ENCODE data around the gene NEK7.
"Not testable (repeated sequence)": the region's sequence is repeated elsewhere in the genome, so short reads cannot be mapped to it uniquely, and the experiment has no call there.

Gene NEK7

DNA sequence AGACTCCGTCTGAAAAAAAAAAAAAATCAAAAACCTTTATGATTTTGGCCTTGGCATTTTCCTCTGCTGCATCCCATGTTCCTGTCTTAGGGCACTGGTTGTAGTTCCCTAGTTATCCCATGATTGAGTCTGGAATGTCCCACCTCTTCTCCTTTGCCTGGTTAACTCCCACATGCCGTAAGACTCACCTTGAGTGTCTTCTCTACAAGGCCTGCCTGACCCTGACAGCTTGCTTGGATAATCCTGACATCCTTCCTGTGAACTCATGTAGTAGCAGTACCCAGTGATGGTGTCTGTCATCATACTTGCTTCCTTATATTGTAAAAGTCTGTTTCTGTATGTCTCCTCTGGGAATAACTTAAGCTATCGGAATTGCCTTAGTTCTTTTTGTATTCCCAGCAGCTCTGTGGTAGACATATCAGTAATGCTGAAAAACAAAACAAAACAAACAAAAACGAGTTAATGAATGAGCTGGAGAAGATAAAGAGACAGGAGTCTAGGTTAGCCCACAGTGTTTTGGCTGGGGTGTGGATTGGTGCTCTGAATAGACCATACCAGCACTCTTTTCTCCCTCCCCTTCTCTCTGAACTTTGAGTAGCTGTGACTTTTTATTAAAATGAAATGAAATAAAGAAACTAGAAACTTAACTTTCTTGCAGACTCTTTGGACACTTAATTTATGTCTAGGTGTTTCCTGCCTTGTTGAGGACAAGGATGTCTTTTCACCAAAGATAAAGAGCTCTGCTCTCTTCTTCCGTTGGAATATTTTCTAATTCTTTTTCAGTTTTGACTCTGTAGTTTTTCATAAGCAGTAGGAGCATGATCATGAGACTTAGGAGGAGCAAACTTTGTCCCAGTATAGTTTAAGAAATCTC, 15.1 kb downstream of the NEK7 start:
- DNase-seq (ENCODE audit: low read depth) = no peak

GRCh38 chr1:198173832-198174231, 17.0 kb downstream of the NEK7 start:
- no peak for DNase-seq (ENCODE audit: low read depth)

DNA sequence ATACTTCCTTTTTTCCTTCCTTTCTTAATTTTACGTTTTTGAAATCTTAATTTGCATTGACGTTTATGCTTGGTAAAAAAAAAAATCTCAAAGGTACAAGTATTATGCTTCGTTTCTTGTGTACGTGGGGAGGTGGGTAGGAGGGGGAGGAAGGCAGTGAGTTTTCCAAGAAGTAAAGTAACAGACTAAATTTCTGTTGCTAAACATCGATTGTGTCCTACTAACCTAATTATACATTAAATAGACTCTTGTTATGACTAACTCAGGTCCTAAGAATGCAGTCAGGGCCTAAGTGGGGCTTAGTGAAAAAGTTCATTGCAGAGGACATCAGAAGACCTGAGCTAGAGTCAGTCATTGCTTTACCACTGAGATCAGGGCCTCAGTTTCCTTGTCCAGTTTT, 17.5 kb downstream of the NEK7 start:
- DNase-seq (ENCODE audit: low read depth) = no peak

- DNase-seq (ENCODE audit: low read depth) = no peak
Observed at GRCh38 chr1:198175423-198176170, 18.8 kb downstream of the NEK7 start.

DNA sequence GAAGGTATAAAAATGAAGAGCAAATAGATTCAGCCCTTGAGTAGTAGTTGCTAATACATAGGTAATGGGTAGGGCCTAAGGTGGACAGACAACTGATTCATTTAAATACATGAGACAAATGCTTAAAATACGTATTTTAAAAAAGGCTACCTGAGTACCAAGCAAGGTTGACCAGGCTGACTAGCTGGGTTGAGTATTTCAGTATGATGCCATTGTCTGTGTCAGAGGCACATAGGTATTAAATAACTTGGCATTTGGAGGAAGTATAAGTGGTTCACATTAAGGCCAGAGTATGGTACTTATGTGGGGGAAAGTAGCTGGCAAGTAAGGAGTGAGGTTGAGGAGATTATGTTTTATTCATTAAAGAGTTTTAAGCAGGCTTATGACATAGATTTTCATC, 19.4 kb downstream of the NEK7 start:
- no peak for DNase-seq (ENCODE audit: low read depth)

DNA sequence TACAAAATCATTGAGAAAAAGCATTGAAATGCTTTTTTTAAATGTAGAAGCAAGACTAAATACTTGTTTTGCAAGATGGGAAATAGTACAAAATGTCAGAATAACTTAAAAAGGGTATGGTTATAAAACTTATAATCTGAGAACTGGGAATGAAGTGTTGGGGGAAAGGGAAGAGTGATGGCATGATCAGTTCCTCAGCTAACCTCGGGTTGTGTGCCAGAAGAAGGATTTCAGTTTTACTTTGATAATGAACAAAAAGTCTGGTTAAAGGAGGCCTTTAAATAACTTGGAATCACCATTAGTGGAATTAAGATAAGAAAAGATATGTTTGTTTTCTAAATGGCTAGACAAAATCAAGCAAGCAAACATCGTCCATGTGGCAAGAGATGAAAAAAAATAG, 20.7 kb downstream of the NEK7 start:
- DNase-seq (ENCODE audit: low read depth) = no peak

DNA sequence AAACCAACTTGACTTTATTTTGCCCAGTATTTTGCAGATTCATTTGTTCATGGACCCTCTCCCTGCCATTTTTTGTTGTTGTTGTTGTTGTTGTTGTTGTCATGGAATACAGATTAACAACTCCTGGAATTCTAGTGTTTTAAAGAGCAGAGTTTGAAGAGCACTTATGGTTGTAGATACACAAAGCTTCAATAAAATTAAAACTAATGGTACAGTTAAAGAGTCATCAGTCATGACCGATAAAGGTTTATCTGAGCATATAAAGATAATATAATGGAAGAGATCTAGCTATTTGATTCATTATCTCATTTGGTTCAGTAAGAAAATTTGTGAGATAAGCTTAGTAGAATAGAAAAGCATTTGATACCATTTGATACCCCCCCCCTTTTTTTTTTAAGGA, 21.8 kb downstream of the NEK7 start:
- DNase-seq (ENCODE audit: low read depth) = no peak

GRCh38 chr1:198179556-198179981, 22.8 kb downstream of the NEK7 start:
- DNase-seq (ENCODE audit: low read depth) = no peak

DNA sequence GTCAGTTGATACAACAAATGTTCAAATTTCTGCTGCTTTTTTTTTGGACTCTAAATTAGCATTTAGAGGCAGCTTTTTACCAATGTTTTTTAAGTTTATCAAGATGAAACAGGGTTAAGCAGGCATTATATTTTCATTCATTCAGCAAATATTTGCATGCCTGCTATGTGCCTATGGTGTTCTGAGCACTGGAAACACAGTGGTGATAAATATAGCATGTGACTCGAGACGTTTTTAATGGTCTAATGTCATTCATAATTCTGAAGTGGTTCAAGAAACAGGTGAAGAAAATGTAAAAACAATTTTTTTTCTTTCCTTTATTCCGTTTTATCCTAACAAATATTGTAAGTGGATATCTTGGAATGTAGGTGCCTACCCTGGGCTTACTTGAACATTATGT, 26.8 kb downstream of the NEK7 start:
- DNase-seq (ENCODE audit: low read depth) = no peak

- no peak for DNase-seq (ENCODE audit: low read depth)
Observed at GRCh38 chr1:198184516-198184915, 27.7 kb downstream of the NEK7 start.

- DNase-seq (ENCODE audit: low read depth) = no peak
Observed at GRCh38 chr1:198185146-198185545, 28.3 kb downstream of the NEK7 start.

- no peak for DNase-seq (ENCODE audit: low read depth)
Observed at GRCh38 chr1:198185759-198186158, 29.0 kb downstream of the NEK7 start.

DNA sequence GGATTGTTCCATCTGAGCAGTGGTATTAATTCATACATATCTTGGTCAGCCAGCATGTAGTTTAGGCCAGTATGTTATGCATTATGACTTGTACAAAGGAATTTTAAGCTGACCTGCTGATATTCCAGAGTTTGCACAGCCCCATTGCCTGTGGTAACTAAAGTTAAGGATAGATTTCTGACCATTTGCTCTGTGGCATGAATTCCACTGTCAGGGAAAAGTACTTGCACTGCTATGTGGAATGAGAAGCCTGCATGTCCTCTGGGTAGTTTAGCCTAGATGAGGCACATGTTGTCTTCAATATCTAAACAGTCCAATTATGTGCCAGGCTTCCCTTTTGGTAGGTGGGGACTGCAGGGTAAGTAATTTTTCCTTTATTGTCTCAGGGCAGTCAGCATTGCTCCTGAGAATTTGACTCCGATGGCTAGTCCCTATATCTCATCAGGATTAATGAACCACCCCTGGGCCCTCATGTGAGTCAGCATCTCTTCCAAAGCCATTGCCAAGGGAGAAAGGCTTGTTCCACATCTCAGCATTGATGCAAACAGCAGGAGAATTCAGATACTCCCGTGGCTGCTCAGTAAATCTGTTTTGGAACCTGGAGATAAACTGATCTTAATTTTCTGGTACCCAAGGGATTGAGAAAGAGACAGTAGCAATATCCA, 30.2 kb downstream of the NEK7 start:
- no peak for DNase-seq (ENCODE audit: low read depth)

DNA sequence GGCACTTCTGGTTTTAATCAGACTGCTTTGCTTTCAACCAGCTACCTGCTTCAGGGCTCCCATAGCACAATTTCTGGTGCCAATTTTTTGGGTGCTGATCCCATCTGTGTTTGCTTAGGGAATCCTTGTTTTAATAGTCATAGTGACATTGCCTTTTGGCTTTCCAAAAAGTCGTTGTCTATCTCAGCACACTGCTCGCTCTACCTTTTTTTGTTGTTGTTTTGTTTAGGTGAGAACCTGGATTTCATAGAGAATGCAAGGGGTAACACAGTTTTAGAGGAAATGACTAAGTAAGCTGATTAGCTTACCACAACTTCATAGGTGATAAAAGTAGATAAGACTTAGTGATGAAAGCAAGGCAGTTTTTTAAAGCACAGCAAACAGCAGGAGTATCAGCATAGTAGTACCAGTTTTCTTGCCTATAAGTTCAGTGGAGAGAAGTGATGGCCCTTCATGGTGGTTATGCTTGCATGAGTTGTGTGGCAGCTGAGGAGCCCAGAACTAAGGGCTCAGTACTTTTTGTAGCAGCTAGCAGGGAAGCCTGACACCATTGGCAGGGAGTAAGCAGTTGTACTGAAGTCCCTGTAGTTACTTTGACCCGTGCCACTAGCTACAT, 31.3 kb downstream of the NEK7 start:
- no peak for DNase-seq (ENCODE audit: low read depth)

- DNase-seq (ENCODE audit: low read depth) = no peak
Observed at GRCh38 chr1:198191117-198191516, 34.3 kb downstream of the NEK7 start.

GRCh38 chr1:198193871-198194270, 37.1 kb downstream of the NEK7 start:
- not testable (repeated sequence) for DNase-seq (ENCODE audit: low read depth)

GRCh38 chr1:198196630-198197029, 39.8 kb downstream of the NEK7 start:
- no peak for DNase-seq (ENCODE audit: low read depth)

DNA sequence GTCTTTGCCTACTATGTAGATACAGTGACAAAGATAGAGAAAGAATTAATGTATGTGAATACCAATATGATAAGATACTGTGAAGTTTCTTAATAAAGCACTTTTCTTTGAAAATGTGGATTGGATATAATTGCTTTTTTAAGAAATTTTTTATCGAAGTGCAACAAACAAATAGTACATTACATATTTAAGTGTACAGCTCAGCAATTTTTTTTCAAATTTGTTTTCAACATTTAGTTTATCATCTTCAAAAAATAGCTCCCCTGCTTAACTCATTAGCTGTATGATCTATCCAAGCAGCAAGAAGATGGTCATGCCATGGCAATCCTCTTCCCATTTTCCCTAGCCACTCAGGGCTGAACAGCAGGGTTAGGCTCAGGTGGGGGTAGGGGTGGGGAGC, 40.5 kb downstream of the NEK7 start:
- no peak for DNase-seq (ENCODE audit: low read depth)

DNA sequence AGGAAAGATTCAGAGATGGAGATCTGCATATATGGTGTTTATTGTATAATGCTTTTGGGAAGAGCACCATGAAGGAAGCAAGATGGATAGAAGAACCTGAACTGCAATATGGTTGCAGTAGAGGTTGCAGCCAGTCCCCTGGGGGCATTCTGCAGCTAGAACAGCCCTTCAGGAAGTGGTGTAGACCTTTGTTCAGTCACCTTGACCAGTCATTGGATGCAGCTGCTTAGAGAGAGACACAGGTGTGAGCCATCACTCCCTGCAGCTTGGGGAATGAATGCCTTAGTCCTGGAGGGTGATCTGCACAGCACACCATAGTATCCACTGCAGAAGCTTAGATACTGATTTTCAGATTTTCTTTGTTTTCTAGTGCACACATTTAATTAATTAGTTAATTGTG, 42.3 kb downstream of the NEK7 start:
- no peak for DNase-seq (ENCODE audit: low read depth)

DNA sequence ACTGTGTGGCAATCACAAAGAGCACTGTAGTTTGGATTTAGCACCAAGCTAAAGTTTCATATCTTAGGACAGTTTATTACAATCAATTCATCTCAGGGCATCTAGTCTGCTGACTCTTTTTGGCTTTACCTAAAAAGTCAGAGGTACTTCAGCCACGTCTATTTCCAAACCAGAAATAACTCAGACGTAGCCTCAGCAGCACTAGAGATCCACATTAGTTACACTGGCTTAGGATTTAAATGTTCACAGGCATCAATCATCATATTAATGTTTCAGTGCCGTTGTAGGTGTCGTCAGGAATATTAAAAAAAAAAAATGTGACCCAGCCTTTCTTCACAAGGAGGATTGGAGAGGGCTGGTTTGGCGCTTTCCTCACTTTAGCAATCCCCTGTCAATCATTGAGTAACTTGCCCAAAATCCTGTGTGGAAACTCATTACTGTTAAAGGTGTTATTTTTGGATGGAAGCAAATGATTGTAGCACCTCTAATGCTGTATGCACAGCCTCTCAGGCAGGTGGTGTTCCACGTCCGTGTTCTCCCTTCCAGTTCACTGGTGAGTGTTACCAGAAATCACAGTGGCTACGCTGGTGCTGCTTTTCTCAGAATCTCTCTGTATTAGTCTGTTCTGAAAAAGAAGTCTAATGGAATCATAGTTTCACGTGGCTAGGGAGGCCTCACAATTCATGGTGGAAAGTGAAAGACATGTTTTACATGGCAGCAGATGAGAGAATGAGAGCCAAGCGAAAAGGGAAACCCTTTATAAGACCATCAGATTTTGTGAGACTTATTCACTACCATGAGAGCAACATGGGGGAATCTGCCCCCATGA, 45.4 kb downstream of the NEK7 start:
- no peak for DNase-seq (ENCODE audit: low read depth)

GRCh38 chr1:198203434-198203833, 46.6 kb downstream of the NEK7 start:
- no peak for DNase-seq (ENCODE audit: low read depth)
